HG03097 (cell line): ENCODE data around the gene CITED2.

Experiments
- ATAC-seq: cut with Tn5 transposase; IDR thresholded peaks from one replicate; pipeline ENCODE4 v1.9.1; 2021; ENCODE audit not compliant: unreplicated experiment, low FRiP score

Gene CITED2

DNA sequence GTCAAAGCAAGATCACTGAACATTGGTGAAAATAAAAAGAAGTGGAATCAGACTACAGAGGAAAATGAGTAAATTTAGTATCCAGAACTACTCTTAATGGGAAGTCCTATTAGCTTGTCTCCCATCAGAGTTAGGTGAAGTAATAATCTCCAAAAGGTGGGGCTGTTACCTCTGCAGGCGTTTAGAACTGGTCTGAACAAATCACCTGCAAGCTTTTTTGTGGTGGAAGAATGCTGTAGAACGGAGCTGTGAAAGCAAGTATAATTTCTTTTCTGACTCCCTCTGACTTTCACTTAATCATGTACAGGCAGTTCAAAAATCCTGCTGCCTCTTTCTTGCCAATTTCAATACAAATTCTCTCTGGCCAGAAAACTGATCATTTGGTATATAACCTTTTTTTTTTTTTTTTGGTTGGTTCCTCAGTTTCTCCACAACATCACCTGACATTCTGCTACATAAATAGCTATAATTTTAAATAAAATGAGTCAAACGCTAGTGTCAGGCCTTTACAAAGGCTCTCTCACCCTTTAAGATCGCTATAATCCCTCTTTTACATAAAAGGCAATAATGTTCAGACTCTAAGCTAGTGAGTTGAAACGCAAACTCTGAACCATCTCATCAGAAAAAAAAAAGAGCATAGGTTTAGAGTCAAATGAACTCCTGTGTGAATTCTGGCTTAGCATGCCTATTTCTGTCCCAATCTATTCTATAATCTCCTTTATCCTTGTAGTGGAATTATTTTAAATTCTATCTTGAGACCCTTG, 38.8 kb downstream of the CITED2 start:
- no peak for ATAC-seq

DNA sequence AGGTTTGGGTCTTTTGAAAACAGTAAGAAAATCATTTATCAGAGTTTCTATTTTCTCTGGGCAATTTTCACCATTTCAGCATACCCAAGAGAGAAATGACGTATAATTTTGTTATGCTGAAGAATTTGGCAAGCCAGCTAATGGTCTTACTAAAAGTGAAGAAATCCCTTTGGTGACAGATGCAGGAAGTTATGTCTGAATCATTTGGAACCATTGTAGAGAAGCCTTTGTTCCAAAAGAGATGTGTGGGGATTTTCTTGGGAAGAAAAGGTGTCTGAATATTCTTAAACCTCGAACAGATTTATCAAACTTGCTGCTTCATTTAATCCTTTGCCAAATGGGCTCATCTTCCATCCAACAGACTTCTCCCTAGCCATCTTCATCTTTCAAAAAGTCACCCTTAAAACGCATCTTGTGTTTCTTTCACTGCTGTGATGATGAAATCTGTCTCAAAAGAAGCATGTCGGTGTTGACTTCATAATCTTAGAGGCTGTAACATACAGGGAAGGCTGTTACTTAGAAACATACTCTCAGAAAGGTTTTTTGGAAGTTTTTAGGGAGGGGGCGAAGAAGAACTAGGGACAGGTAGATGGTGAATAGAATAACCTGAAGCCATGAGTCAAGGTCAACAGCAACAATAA, 39.5 kb downstream of the CITED2 start:
- ATAC-seq = no peak

DNA sequence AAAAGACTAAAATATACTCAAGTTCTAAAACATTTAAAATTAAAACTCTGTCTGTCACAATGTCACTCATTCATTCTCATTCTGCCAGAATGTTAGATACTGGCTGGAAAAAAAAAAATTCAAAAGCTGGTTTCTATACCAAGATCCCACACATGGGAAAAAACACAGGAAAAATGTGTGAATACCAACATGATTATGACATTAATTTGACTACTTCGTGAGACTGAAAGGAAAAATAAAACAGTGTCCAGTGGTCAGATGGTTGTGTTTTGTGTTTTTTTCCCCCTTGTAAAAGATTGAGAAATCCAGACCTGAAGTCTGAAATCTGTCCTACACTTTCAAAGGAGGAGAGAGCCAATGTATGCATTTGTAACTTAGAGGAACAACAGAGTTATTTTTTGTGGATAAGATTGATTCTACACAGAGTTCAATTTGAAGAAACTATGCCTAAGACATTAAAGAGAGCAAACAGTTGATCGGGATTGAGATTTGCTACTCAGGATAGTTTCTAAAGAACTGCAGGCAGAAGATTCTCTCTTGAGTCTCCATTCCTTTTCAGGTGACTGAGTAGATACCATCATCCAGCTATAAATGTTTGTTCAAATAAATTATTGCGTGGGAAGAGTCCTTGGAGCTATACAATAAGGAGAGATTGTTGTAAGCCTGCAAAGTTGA, 43.5 kb downstream of the CITED2 start:
- no peak for ATAC-seq

DNA sequence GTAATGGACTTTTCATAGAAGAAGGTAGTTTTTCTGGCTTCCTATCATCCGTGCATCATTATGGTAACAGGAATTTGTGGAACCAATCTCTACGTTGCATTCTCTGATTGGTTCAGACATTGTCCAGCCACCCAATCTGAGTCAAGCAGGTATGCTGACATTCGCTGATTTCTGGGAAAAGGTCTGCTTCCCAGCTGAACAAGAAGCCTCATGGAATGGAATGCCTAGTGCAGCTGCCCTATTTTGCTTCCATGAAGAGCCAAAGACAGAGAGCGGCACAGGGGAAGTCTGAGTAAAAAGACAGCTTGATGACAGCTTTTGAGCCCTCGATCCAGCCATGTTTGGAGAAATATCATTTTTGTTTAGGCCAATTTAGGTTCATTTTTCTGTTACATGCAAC, 44.1 kb downstream of the CITED2 start:
- ATAC-seq = no peak

DNA sequence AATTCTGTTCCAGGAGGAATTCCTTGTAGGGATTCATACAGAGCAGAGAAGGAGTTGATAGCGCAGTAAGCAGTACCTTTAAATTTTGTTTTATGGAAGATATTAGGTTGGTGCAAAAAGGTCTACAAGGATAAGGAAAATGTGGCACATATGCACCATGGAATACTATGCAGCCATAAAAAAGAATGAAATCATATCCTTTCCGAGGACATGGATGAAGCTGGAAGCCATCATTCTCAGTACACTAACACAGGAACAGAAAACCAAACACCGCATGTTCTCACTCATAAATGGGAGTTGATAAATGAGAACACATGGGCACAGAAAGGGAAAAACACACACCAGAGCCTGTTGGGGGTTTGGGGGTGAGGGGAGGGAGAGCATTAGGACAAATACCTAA, 45.2 kb downstream of the CITED2 start:
- no peak for ATAC-seq

GRCh38 chr6:139327038-139327437, 47.4 kb downstream of the CITED2 start:
- ATAC-seq = no peak

DNA sequence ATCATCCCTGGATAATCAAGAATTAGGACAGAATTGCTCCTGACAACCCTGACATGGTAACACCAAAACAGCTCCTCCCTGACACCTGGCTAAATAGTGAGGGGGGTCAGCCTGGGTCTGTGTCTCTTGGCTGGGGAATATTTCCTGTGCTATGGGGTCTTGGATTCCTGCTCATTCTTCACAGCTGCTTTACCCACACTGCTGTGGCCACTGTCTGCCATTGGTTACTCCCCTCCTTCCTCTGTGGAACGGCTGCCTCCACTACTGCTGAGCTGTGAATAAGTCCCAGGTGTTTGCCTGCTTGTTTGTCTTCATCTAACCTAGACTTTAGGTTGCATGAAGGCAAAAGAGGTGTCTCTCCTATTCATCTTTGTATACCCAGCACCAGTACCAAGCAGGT, 48.8 kb downstream of the CITED2 start:
- no peak for ATAC-seq

GRCh38 chr6:139325125-139325524, 49.3 kb downstream of the CITED2 start:
- ATAC-seq = no peak

DNA sequence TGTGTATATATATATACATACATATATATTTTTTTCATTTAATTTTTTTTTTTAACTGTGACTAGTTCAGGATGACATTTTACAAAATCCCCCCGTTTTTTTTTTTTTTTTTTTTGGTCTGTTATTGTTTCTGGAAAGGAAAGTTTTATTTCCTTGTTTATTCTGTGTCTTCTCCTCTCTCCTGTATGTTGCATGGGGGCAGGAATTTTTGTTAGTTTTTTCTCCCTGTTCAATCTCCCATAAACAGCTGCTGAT, 50.2 kb downstream of the CITED2 start:
- ATAC-seq = no peak

DNA sequence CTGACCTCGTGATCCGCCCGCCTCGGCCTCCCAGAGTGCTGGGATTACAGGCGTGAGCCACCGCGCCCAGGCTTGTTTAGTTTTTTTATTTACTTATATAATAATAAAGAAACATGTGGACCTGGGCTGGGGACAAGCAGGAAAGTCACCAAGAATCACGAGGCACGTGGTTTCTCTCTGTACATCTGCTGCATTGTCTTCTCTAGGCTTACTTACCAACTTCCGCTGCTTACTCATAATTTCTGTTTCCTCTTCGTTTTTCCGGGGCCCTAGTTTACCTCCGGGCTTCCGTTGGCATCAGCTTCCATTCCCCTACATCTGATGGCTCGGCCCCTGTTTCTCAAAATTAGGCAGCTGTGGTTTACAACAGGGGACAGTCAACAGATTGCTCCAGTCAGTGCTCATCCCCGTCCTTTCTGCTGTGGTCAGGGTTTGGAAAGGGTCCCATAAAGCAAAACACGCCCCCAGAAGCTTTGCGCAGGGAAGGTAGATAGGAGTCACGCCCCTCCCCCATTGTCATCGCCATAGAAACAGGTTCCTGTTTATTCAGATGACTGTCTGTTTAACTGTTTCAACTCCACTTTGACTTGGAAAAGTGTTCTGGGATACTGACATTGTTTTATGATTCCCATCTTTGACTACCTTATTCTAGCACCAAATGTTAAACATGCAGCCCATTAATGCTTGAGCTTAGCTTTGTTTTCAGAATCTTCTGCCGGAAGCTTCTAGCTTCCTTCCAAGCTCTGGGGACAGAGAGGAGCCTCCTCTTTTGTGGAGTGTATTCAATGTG, 50.7 kb downstream of the CITED2 start:
- peak; percentile 47 for ATAC-seq
